Neural cell (in vitro differentiated cells): ENCODE results near the gene CGB7. TPM values are rescaled to one million over a fixed set of nuclear protein-coding genes. Genes with fewer than 3 reads are reported as not detected.

Experiments
- H2AFZ ChIP-seq: fragments of 200-600, 300-800 bp; sonication (generic), shearing (Covaris generic); 2 replicates; pipeline ENCODE4 v1.6.0; 2014; ENCODE audit warnings: low read depth, mild to moderate bottlenecking, antibody characterized with exemption, low read length, moderate library complexity
- H3F3A ChIP-seq: fragments of 200-600 bp; shearing (Covaris generic); 2 replicates; pipeline ENCODE4 v1.6.1; 2016; ENCODE audit warnings: mild to moderate bottlenecking, moderate library complexity, mixed read lengths, antibody characterized with exemption, low read length; ENCODE audit not compliant: insufficient read depth, poor library complexity, severe bottlenecking
- H3K27ac ChIP-seq: fragments of 200-600, 300-800 bp; sonication (generic), shearing (Covaris generic); 2 replicates; pipeline ENCODE4 v1.5.1; 2014; ENCODE audit warnings: mild to moderate bottlenecking, low read length, moderate library complexity
- H3K27me3 ChIP-seq: fragments of 300-800, 200-600 bp; sonication (generic), shearing (Covaris generic); 2 replicates; pipeline ENCODE4 v1.6.0; 2014; ENCODE audit warnings: mild to moderate bottlenecking, low read depth, low read length, moderate library complexity; ENCODE audit not compliant: insufficient read depth
- H3K36me3 ChIP-seq: fragments of 300-800, 200-600 bp; sonication (generic), shearing (Covaris generic); 2 replicates; pipeline ENCODE4 v1.5.1; 2014; ENCODE audit warnings: mild to moderate bottlenecking, antibody characterized with exemption, low read length, moderate library complexity; ENCODE audit not compliant: insufficient read depth
- H3K4me2 ChIP-seq: fragments of 300-800, 200-600 bp; sonication (generic), shearing (Covaris generic); 2 replicates; pipeline ENCODE4 v1.6.0; 2014; ENCODE audit warnings: mild to moderate bottlenecking, low read length
- H3K4me3 ChIP-seq: fragments of 300-800, 200-600 bp; sonication (generic), shearing (Covaris generic); 2 replicates; pipeline ENCODE4 v1.5.1; 2014; ENCODE audit warnings: mild to moderate bottlenecking, low read length, moderate library complexity
- H3K79me2 ChIP-seq: fragments of 200-600 bp; shearing (Covaris generic); replicated peaks from 2 replicates; pipeline ENCODE4 v1.6.0; 2014; ENCODE audit warnings: mild to moderate bottlenecking, low read length, moderate library complexity; ENCODE audit not compliant: insufficient read depth
- H3K9ac ChIP-seq: fragments of 300-800, 200-600 bp; sonication (generic), shearing (Covaris generic); 2 replicates; pipeline ENCODE4 v1.6.1; 2016; ENCODE audit warnings: mild to moderate bottlenecking, low read length, mixed read lengths
- H3K9me2 ChIP-seq: fragments of 200-600 bp; shearing (Covaris generic); 2 replicates; pipeline ENCODE4 v1.6.1; 2016; ENCODE audit warnings: mild to moderate bottlenecking, low read length, mixed read lengths; ENCODE audit not compliant: insufficient read depth
- H3K9me3 ChIP-seq: fragments of 200-600, 300-800 bp; sonication (generic), shearing (Covaris generic); 2 replicates; pipeline ENCODE4 v1.6.1; 2016; ENCODE audit warnings: mild to moderate bottlenecking, mixed run types, low read length, moderate library complexity, mixed read lengths
- H4K20me1 ChIP-seq: fragments of 200-600 bp; shearing (Covaris generic); 2 replicates; pipeline ENCODE4 v1.6.1; 2016; ENCODE audit warnings: mild to moderate bottlenecking, mixed run types; ENCODE audit not compliant: insufficient read depth
- CTCF ChIP-seq: fragments of 450-650 bp; IDR thresholded peaks from 2 replicates; pipeline ENCODE4 v1.5.1; 2014; ENCODE audit warnings: antibody characterized with exemption, mild to moderate bottlenecking, moderate library complexity; ENCODE audit not compliant: poor library complexity, severe bottlenecking
- EP300 ChIP-seq: fragments of 450-650 bp; conservative IDR thresholded peaks from 2 replicates; pipeline ENCODE4 v1.6.1; 2014; ENCODE audit warnings: antibody characterized with exemption, mild to moderate bottlenecking, moderate library complexity; ENCODE audit not compliant: poor library complexity, severe bottlenecking
- EZH2 ChIP-seq: fragments of 200-600, 300-800 bp; shearing (Covaris generic), sonication (generic); IDR thresholded peaks from 2 replicates; pipeline ENCODE4 v1.6.1; 2014; ENCODE audit warnings: antibody characterized with exemption, low read length, borderline replicate concordance, mild to moderate bottlenecking; ENCODE audit not compliant: insufficient read depth, poor library complexity, severe bottlenecking
- MXI1 ChIP-seq: fragments of 450-650 bp; conservative IDR thresholded peaks from 2 replicates; pipeline ENCODE4 v1.6.1; 2014; ENCODE audit warnings: antibody characterized with exemption, mild to moderate bottlenecking; ENCODE audit not compliant: poor library complexity, severe bottlenecking
- POLR2AphosphoS5 ChIP-seq: IDR thresholded peaks from 2 replicates; pipeline ENCODE4 v1.6.1; 2012
- RAD21 ChIP-seq: fragments of 450-650 bp; conservative IDR thresholded peaks from 2 replicates; pipeline ENCODE4 v1.6.1; 2014; ENCODE audit warnings: antibody characterized with exemption, mild to moderate bottlenecking, moderate library complexity
- REST ChIP-seq: IDR thresholded peaks from 2 replicates; pipeline ENCODE4 v1.6.1; 2012; ENCODE audit warnings: borderline replicate concordance
- SMC3 ChIP-seq: fragments of 450-650 bp; conservative IDR thresholded peaks from 2 replicates; pipeline ENCODE4 v1.6.1; 2014; ENCODE audit warnings: antibody characterized with exemption, mild to moderate bottlenecking, moderate library complexity; ENCODE audit not compliant: poor library complexity
- TAF1 ChIP-seq: IDR thresholded peaks from 2 replicates; pipeline ENCODE4 v1.6.1; 2012; ENCODE audit warnings: low read depth
- polyA plus RNA-seq: library from polyadenylated mRNA; depleted of rRNA; stranded (reverse); fragments of >200 nt; gene quantifications from 2 replicates; pipeline ENCODE4 v1.2.3, GENCODE V29; 2014

Gene CGB7
- polyA plus RNA-seq, 1 donor from 2014 or later = not detected

DNA sequence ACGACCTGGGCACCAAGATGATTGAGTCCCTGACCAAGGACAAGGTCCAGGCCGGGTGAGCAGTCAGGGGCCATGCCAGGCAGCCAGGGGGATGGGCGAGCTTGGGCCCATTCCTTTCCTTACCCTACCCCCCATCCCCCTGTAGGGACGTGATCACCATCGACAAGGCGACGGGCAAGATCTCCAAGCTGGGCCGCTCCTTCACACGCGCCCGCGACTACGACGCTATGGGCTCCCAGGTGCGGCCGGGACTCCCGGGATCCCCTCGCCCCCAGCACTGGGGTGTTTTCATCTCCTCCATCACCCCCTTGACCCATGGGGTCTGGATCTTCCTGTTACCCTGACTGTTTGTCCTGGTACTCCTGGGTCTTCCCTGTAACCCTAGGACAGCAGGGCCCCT is 47.7 kb downstream of the CGB7 start:
- H3K79me2 ChIP-seq = no peaks in the 10 kb centered on the region
- TF ChIP-seq CTCF (no peak), POLR2AphosphoS5 (no peak), REST (no peak), MXI1 (no peak), RAD21 (no peak), EZH2 (no peak), SMC3 (no peak), TAF1 (no peak), EP300 (no peak)
- H3K4me2 ChIP-seq = no peak overlapping the region
- H3F3A ChIP-seq = no peaks in the 10 kb centered on the region
- no peak overlapping the region for H3K4me3 ChIP-seq
- no peaks in the 10 kb centered on the region for H3K9me2 ChIP-seq
- H3K27me3 ChIP-seq = no peaks in the 10 kb centered on the region
- no peak overlapping the region for H3K9ac ChIP-seq
- H3K9me3 ChIP-seq = no peaks in the 10 kb centered on the region
- H4K20me1 ChIP-seq = no peaks in the 10 kb centered on the region
- H3K27ac ChIP-seq = no peak overlapping the region
- H3K36me3 ChIP-seq = no peaks in the 10 kb centered on the region
- H2AFZ ChIP-seq = no peak overlapping the region

GRCh38 chr19:49006905-49007304 is 50.6 kb downstream of the CGB7 start:
- H3K9me2 ChIP-seq = no peaks in the 10 kb centered on the region
- no peaks in the 10 kb centered on the region for H3K27me3 ChIP-seq
- no peak overlapping the region for H2AFZ ChIP-seq

More at GRCh38 chr19:49006905-49007304, 50.6 kb downstream of the CGB7 start:
- Histone ChIP-seq H3K9ac (no peak overlapping the region), H3K4me3 (no peak overlapping the region), H3K4me2 (no peak overlapping the region), H3K27ac (no peak overlapping the region), H3K36me3 (no peaks in the 10 kb centered on the region), H3K9me3 (no peaks in the 10 kb centered on the region), H3K79me2 (no peaks in the 10 kb centered on the region), H3F3A (no peaks in the 10 kb centered on the region), H4K20me1 (no peaks in the 10 kb centered on the region)
- no peak for TF ChIP-seq RAD21
- TF ChIP-seq REST = no peak
- TF ChIP-seq TAF1 = no peak
- TF ChIP-seq SMC3 = no peak
- TF ChIP-seq EP300 = no peak
- no peak for TF ChIP-seq EZH2
- no peak for TF ChIP-seq CTCF
- TF ChIP-seq POLR2AphosphoS5 = no peak
- TF ChIP-seq MXI1 = no peak
